ENCODE measurements around the gene COL24A1. TPM values are rescaled to one million over a fixed set of nuclear protein-coding genes. Genes with fewer than 3 reads are reported as not detected.
"Not testable (repeated sequence)": the region's sequence is repeated elsewhere in the genome, so short reads cannot be mapped to it uniquely, and the experiment has no call there.

Gene COL24A1
- total RNA-seq, 1 experiment from 2014 or later: not detected

DNA sequence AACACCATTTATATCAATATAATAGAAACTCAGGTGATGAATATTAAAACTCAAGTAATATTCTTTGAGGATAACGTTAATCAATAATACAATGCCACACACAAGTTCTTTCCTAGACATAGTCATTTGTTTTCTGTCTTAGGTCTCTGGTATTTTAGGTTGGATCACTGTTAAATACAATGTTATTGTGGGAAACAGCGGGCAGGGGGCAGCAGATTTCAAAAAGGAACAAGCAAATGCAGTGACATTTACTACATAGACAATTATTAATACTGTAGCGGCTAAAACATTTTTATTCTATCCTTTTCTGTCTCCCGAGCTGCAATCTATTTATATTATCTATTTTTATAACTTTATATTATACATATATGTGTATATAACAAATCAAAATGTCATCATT, 261.9 kb downstream of the COL24A1 start:
- peak; percentile 28 for DNase-seq (ENCODE audit: low spot score)

DNA sequence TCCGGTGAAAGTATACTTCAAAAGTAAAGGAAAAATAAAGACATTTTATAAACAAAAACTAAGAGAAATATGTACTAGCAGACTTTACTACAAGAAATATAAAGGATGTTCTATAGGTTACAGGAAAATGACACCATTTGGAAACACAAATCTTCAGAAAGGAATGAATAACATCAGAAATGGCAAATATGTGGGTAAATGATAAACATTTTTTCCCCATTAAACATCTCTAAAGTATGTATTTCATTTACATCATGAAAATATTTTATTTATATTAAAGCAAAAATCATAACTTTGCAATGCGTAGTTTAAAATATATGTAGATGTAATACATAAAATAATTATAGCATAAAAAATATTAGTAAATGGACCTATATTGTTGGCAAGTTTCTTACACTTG, 264.2 kb downstream of the COL24A1 start:
- no peak for DNase-seq (ENCODE audit: low spot score)

DNA sequence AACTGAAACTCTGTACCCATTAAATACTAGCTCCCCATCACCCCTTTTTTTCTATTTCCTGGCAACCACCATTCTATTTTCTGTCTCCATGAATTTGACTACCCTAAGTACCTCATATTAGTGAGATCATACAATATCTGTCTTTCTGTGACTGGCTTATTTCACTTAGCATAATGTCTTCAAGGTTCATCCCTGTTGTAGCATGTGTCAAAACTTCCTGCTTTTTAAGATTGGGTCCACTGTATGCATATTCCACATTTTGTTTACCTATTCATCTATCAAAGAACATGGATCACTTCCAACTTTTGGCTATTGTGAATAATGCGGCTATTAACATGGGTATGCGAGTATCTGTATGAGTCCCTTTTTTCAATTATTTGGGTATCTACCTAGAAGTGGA, 266.7 kb downstream of the COL24A1 start:
- no peak for DNase-seq (ENCODE audit: low spot score)

DNA sequence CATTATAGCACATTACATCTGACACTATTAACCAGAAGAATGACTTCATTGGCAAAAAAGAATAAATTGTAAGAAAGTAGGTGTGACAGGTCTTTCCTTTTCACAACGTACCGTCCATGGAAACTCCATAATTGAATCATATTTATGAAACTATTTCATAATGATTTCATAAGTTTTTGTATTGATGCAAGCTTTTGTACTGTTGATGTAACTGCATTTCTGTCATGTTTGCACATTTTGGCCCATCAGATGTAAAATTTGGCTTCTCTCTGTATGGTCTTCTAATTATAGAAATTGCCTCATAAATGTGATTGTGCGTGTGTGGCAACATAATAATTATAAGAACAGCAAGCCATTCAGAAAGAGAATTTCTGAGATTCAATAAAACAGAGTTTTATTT, 267.7 kb downstream of the COL24A1 start:
- DNase-seq (ENCODE audit: low spot score): no peak

DNA sequence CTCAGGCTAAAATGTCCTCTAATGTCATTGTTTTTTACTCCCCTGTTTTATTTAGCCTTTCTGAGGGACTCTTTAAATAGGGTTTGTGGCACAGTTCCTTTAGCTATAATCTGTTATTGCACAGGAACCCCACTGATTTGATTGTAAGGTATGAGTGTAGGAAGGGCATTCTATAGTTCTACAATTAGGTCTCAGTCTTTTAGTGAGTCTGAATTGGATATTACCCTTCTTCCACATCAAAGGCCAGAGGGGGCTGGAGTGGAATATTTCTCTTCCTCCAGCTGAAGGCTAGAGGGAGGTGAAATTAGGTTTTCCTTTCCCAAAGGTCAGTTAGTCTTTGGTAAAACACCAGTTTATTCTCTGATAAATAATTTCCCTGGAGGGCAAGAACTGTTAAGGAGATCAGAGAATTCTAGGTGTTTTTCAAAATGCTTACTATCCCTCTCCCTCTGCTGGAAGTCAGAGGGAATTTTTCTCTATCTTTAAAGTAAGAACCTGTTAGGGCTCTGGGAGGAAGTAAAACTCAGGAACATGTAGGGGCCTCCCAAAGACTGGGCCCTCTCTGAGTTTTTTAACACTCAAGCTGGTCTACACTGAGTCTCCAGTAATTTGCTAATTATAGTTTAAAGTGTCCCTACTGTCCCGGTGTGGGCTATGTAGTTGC, 272.1 kb downstream of the COL24A1 start:
- DNase-seq (ENCODE audit: low spot score): peak; percentile 38

DNA sequence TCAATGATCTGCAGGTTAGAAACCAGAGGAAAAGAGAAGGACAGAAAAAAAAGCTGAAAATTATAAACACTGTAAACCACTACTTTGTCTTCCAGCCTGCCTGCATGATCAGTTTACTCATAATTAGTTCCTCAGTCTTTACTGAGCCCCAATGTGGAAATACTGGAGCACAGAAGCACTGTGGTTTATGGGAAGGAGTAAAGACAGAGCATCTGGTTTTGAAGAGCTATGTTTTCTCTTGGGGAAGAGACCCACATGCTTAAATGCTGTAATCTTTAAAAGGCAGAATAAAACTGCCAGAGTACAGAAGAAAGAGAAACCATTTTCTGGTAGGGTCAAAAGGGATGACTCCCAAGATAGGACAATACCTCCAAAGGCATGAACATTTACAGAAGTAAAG, 289.4 kb downstream of the COL24A1 start:
- no peak for DNase-seq (ENCODE audit: low spot score)

DNA sequence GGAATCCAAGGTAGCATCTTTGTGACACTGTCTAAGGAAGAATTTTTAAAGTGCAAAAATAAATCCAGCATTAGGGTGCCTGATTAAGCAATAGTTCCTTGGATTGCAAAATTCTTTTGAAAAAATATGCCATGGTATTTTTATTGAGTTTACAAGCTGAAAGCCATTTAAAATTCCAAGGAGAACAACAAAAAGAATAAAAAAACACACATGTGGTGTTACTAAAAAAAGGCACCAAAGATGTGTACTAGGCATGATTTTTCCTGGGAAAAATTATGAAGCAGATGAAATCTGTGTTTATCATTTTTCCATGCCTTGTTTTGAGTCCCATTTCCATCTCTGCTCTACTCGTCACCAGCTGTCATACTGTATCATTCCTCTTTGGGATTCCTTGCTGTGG, 291.4 kb downstream of the COL24A1 start:
- no peak for DNase-seq (ENCODE audit: low spot score)

DNA sequence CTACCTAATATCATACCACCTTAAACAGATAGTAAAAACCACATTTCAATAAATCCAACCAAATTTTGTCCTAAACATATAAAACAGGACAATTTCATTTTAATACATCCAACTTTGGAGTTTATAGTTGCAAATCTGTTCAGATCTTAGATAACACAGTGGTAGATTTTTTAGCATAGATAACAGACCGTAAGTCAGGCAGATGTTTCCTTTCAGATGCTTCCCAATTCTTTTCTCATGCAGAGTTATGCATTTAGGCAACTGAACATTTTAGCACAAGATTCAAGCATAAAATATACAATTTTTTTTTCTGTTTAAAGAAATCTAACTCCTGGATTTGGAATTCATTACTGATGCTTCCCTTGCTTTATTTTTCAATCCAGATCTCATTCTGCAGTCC, 291.8 kb downstream of the COL24A1 start:
- no peak for DNase-seq (ENCODE audit: low spot score)

DNA sequence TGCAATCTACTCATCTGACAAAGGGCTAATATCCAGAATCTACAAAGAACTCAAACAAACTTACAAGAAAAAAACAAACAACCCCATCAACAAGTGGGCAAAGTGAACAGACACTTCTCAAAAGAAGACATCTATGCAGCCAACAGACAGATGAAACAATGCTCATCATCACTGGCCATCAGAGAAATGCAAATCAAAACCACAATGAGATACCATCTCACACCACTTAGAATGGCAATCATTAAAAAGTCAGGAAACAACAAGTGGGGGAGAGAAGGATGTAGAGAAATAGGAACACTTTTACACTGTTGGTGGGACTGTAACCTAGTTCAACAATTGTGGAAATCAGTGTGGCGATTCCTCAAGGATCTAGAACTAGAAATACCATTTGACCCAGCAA, 292.9 kb downstream of the COL24A1 start:
- not testable (repeated sequence) for DNase-seq (ENCODE audit: low spot score)

DNA sequence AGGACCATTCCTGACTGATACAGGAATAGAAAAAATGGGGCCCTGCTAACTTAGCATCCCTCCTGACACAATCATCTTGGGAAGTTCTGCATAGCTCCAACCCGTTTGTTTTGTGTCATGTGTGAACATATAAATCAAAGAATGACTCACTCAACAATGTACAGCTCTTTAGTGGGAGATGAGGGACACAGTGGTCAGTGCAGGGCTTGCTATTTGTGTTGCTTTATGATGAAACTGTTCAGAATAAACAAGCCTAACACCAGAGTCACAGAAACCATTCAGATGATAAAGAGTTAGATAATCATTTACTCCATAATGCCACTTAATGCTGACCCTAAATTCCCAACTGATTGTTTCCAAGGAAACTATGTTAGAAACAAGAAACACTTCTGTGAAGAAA, 294.1 kb downstream of the COL24A1 start:
- DNase-seq (ENCODE audit: low spot score): peak; percentile 41

DNA sequence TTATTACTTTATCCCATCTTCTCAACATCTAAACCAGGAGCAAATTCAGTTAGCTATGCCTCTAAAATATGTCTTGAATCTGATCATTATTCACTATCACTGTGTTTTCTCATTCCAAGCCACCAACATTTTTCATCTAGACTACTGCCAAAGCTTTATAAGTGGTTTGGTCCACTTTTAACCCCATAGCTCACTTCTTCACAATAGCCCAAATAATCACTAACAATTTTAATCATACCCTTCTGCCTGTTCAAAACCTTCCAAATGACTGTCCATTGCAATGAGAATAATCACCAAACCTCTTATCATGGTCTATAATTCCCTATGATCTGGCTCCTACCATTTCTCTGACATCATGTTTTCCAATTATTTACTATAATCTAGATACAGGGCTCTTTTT, 298.6 kb downstream of the COL24A1 start:
- DNase-seq (ENCODE audit: low spot score): no peak

DNA sequence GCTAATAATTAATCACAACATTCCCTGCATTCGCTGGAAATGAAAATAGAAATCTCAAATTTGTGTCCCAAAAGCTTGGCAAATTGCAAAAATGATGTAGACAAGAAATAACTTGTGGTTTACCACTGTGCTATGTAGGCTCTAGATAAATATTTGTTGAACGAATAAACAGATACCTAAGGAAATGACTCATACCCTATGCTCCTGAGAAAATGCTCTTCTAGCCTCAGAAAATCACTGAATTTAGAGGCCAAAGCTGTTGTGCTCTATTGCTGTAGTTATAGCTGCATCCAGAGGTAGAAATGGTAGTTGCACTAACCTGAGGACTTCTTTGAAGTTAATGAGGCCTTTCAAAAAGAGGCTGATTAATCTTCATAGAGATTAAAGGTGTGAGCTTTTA, 306.3 kb downstream of the COL24A1 start:
- DNase-seq (ENCODE audit: low spot score): peak; percentile 71

DNA sequence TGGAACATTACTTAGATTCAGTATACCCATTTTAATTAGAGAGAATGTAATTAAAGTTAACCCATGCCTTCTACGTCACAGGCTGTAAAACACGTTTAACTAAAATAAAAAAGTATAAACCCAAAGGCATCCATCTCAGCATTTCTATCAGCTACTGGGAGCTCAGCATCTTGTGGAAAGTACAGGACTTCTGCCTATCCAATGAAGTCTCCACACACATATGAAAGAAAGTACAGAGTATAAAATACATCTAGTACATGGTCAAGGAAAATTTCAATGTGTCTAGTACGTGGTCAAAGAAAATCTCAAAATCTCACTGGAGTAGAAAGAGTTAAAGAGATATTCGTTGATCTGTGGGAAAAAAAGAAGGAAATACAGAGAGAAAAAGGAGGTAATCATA, 306.9 kb downstream of the COL24A1 start:
- peak; percentile 46 for DNase-seq (ENCODE audit: low spot score)

DNA sequence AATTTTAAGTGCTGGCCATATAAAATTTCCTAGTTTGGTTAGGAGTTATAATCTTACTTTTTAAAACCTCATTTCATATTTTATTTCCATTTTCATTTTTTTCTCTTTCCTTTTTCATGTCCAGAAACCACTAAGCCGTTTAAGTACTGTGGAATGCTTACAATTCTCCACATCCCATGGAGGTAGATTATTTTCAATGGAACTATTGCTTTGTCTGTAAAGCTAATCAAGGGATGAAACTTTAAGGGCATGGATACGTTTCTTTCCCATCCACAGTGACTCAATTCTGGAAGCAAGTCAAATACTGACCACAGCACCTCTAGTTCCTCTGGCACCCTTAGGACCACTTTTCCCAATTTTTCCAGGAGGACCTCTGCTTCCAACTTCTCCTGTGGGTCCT, 309.2 kb downstream of the COL24A1 start:
- no peak for DNase-seq (ENCODE audit: low spot score)

DNA sequence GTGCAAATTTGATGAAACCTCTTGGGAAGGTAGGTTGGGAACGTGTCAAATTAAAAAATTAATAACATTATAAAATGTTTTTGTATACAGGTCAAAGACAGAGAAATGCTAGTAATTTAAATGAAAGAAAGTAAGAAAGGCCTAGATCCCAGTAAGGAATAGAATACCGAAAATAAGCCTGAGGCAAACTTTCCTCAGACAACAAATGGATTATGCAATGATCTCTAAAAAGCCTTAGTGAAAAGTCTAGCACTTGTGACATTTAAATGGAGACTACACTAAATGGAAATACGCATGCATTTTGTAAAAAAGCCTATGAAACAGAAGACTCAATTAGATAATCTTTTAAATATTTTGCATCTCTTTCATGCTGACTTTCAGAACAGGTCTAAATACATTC, 309.9 kb downstream of the COL24A1 start:
- DNase-seq (ENCODE audit: low spot score): no peak

DNA sequence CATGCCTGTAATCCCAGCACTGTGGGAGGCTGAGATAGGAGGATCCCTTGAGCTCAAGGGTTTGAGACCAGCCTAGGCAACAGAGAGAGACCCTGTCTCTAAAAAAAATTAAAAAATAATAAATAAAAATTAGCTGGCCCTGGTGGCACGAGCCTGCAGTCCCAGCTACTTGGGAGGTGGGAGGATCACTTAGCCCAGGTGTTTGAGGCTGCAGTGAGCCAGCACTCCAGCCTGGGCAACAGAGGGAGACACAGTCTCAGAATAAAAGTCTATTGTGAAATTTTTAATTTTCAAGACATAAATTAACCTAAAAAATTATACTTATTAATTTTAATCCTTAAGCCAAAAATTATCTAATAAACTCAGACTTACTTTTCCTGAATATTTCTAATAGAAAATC, 317.1 kb downstream of the COL24A1 start:
- no peak for DNase-seq (ENCODE audit: low spot score)

DNA sequence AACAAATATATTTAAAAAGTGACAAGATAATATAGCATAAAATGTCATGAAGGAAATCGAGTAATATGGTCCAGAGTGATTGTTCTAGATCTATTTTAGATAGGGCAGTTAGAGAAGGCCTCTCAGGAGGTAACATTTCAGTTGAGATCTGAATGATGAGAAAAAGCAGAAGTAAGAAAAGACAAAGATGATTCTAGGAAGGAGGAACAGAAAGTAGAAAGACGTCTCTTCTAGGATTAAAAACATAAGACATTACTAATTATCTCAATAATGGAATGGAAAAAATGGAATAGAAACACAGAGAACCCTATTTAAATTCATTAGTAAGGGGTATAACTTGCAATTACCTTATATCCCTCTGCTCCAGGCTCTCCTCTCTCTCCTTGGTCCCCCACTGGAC, 318.3 kb downstream of the COL24A1 start:
- DNase-seq (ENCODE audit: low spot score): no peak

DNA sequence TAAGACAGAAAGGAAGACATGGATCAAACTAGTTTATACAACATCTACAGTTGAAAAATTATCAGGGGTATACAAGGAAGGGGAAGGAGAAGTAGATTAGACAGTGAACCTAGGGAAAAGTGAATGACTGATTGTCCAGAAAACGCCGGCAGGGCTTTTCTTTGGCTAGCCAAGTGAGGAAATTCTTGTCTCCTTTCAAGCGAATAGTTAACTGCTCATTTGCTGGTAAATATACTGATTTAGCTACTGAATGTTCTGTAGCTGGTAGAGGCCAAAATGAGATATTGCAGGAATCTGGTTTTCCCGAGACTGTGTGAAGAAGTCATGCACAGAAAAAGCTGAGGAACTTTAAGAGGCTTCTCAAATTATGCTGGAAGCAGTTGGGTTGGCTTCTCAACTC, 319.8 kb downstream of the COL24A1 start:
- no peak for DNase-seq (ENCODE audit: low spot score)

DNA sequence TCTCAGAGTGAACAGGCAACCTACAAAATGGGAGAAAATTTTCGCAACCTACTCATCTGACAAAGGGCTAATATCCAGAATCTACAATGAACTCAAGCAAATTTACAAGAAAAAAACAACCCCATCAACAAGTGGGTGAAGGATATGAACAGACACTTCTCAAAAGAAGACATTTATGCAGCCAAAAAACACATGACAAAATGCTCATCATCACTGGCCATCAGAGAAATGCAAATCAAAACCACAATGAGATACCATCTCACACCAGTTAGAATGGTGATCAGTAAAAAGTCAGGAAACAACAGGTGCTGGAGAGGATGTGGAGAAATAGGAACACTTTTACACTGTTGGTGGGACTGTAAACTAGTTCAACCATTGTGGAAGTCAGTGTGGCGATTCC, 323.4 kb downstream of the COL24A1 start:
- DNase-seq (ENCODE audit: low spot score): not testable (repeated sequence)

DNA sequence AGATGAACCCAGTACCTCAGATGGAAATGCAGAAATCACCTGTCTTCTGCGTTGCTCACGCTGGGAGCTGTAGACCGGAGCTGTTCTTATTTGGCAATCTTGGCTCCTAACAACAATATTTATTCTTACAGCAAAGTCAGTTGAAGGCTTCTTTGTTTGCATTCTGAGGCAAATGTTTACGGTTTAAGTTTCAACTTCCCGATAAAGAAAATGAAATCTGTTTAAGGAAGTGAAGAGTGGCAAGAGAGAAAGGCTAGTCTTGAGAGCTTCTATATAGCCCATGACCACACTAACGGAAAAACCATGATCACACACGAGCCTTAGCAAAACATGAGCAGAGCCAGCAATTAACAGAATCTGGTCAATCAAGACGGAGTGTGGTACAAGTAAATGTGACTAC, 325.7 kb downstream of the COL24A1 start:
- no peak for DNase-seq (ENCODE audit: low spot score)

DNA sequence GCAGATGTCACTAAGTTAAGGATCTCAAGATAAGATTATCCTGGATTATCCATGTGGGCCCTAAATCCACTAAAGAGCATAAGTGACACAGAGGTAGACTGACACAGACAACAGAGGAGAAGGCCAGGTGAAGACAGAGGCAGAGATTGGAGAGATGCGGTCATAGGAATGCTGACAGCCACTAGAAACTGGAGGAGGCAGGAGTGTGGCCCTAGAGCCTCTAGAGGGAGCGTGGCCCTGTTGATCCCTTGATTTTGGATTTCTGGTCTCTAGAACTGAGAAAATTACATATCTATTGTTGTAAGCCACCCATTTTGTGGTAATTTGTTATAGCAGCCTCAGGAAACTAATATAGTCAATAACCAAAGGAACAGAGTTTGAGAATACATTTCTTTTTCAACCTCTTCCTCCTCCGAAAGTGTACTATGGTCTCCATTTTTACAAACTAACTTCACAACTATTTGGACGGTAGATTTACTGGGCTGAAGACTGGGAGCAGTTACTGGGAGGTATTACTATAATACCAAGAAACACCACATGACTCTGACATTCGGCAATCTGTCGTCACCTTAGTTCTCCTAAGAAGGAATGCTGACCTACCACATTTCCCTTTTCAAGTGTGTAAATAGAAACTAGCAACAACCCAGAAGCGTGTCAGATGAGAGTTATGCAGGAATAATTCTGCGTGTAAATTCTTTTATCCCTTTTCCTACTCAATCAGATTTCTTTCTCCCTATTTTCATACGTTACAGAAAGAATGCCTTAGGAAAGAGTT, 332.3 kb downstream of the COL24A1 start:
- peak; percentile 13 for DNase-seq (ENCODE audit: low spot score)

DNA sequence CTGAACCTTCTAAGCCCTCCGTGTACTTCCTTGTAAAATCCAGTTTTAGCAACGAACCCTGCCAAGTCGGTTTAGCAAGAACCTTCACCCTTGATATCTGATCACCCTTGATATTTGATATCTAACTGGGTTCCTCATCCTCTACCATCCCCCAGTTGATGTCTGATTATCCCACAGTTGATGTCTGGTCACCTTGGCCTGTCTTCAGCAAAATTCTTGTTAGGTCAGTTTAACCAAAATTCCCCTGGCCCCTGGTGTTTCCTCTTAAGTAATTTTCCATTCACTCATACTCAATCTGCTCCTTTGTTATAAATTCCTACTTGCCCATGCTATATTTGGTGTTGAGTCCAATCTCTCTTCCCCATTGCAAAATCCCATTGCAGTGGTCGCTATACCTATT, 333.9 kb downstream of the COL24A1 start:
- no peak for DNase-seq (ENCODE audit: low spot score)

DNA sequence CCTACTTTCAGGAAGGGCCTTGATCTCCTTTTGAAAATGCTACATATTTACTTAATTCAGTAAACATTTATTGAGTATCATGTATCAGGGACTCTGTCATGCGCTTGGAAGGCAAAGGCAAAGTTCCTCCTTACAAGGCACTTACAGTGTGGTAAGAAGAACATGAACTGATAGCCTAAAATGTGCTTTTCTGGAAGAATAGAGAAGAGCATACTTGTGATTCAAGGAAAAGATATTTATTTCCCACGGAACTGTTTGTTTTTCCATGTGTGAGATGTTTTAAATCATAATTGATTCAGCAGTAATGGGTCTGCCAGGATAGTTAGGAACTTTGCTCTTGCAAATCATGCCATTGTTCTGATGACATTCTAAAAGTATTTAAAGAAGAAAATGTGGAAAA, 338.2 kb downstream of the COL24A1 start:
- no peak for DNase-seq (ENCODE audit: low spot score)
